SW 1271 (cell line): Measurements from ENCODE around the gene SFTA2.
"Not testable (repeated sequence)": the region's sequence is repeated elsewhere in the genome, so short reads cannot be mapped to it uniquely, and the experiment has no call there.

Source experiments
- DNase-seq, 2 experiments: peaks; one replicate each; lab custom pipeline; 2025; lab: John Stamatoyannopoulos, UW

Gene SFTA2

DNA sequence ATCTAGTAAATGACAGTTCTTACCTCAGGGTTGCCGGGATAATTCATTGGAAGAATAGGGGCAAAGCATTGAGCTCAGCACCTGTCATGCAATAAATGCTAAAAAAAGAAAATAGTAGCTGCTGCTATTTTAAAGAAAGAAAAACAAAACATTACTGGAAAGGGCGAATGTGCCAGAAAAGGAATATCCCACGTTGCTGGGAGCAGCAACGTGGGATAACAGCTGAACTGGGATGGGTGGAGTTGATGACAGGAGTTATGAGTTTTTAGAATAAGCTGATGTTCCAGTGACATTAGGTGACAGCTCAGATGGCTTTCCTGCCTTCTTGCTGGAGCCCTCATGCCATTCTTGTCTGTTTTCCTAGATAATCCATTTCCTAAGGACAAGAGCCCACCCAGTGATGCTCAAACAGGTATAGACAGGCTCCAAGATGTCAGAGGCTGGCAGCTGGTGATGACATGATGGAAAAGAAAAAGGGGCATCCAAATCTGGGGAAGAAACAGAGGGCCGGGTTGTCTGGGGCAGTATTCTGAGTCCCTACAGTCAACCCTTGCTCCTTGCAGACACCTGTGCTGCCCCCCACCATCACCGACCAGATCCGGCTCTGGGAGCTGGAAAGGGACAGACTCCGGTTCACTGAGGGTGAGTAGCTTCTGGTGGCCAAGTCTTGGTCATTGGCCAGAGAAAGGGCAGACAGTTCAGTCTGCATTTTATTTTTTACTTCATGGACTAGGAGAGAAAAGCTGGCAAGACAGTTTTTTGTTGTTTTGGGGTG, 19.0 kb downstream of the SFTA2 start:
- no peak for DNase-seq

DNA sequence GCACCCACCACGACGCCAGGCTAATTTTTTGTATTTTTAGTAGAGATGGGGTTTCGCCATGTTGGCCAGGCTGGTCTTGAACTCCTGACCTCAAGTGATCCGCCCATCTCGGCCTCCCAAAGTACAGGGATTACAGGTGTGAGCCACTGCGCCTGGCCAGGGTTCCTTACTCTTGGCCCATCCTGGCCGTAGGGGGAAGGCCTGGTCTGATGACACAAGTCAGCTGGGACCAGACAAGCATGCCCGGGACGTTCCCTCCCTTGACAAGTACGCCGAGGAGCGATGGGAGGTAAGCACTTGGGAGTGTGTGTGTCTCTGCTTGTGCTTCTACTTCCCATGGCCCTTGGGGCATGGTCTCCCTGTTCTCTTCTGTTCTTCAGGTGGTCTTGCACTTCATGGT, 21.5 kb downstream of the SFTA2 start:
- DNase-seq, result not testable (repeated sequence)

DNA sequence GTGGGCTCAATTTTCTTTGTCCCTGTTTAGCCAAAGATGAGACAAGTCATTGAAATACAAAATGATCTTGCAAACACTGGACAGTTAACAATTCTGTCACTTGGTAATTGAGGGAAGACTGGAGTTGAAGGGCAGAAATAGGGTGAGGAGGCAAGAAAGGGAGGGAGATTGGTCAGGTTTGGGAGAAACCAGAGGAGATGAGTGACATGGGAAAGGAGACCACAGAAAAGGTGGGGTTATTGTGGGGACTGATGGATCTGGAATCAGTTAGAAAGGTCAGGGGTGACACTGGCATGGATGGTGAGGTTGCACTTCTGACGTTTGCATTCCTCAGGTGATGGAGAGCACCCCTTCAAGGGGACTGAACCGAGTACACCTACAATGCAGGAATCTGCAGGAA, 23.3 kb downstream of the SFTA2 start:
- DNase-seq, result no peak

DNA sequence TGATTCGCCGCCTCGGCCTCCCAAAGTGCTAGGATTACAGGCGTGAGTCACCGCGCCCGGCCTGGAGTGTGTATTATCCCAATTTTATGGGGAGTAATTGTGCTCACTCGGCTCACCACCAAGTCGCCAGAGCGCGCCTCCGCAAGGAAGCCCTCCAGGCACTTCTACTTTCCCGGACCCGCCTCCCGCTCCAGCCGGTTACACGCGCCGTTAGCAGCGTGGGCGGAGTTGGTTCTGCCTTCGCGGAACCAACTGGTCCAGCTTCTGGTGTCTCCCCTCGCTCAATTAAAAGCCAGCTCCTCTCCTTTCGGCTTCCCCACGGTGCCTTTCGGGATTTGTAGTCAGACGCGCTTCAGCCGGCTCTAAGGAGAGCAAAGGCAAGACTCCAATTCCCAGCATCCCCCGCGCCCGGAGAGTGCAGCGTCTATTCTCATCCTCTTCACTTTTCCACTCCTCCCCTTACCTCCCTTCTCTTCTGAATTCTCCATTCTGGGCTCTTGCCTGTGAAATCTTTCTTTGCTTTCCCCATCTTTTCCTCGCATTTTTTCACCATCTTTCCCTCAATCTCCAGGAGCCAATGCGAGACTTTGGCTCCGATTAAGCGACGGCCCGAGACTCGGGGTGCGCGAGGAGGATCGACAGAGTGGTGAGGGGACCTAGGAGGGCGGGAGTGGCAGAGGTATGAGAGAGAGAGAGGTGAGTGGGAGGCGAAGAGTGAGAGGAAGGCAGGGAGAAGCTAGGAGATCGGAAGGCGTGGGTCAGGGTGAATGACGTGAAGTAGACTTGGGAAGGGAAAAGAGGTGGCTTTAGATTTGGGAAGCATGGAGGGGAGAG, 24.0 kb downstream of the SFTA2 start, which contains the start of gene GTF2H4:
Gene GTF2H4, plus strand, starts transcription at position 450 of the 834 bp plus-strand sequence.
- peak; percentile 98 to 99 for DNase-seq

DNA sequence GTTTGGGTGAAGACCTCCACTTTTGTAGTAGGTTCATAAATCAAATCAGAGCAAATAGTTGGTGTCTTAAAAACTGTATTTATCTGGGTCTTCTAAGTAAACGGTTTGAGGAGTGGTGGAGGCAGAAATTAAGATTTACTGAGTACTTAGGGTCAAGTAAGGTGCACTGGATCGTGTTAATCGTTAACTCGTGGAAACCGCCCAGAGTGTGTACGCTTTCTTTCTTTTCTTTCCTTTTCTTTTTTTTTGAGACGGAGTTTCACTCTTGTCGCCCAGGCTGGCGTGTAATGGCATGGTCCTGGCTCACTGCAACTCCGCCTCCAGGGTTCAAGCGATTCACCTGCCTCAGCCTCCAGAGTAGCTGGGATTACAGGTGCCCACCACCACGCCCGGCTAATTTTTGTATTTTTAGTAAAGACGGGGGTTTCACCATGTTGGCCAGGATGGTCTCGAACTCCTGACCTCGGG, 24.6 kb downstream of the SFTA2 start:
- DNase-seq, result not testable (repeated sequence)

DNA sequence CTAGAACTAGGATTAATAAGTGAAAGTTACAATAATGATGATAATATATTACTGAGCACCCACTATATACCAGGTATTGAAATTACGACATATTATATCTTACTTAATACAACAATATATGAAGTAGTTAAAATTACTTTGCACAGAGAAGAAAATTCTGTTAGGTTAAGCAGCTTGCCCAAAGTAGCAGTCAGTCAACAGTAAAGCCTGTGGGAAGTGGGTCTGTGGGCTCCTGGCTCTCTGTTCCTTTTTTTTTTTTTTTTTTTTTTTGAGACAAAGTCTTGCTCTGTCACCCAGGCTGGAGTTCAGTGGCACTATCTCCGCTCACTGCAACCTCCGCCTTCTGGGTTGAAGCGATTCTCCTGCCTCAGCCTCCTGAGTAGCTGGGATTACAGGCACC, 28.7 kb downstream of the SFTA2 start:
- DNase-seq, result no peak

DNA sequence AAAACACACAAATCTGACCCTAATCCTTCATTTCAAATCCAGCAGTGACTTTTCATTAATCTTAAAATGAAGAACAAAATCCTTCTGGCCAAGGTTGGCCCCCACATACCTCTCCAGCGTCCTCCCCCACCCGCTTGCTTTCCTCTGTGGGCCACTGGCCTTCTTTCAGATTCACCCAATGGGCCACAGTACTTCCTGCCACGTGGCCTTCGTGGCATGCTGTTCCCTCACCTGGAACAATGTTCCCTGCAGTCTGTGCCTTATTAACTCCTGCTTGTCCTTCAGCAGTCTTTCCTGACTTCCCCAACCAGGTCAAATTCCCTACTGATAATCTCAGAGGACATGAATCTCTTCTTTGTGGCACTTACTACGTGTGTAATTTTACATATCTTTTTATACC, 29.3 kb downstream of the SFTA2 start:
- DNase-seq, result no peak

DNA sequence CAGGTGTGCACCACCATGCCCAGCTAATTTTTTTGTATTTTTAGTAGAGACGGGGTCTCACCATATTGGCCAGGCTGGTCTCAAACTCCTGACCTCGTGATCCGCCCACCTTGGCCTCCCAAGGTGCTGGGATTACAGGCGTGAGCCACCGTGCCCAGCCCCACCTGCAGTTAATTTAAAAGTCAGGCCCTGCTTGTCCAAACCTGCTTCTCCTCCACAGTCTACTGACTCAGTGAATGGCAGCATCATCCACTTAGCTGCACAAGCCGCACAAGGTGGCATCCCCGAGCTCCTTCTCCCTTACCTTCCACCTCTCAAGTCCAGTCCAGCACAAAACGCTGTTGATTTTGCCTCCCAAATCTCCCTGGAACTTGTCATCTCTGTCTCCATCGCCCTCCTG, 29.8 kb downstream of the SFTA2 start:
- not testable (repeated sequence) for DNase-seq

DNA sequence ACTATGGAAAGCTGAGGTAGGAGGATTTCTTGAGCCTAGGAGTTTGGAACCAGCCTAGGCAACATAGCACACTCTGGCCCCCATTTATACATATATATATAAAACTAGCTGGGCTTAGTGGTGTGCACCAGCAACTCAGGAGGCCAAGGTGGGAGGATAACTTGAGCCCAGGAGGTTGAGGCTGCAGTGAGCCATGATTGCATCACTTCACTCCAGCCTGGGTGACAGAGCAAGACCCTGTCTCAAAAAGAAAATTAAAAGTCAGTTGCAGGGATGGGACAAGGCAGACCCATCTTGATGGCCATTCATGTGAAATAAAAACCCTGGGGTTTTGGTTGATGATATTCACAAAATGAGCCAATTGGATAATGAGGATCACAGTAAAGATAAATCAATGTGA, 30.5 kb downstream of the SFTA2 start:
- no peak for DNase-seq

DNA sequence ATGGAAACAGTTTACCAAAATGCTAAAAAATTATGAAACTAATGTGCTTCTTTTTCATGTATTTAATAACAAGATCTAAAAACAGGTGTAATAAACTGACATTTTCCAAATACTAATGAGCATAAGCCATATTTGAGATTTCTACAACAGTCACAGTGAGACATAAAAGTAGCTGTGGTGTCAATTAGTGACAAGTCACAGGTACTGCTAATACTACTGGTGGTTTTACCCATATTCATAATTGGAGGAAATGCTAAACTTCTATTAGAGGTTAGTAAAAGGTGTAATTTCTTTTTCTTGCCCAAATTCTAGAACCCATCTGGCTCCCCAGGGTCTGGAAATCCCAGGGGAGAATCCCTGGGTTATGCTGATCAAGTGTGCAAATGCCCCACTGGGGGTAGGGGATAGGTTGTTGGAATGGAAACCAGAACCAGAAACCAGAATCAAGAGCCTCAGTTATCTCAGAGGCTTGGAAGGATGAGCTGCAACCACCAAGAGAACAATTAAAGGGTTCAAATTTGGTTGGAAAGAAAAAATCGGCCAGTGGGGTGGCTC, 31.0 kb downstream of the SFTA2 start:
- no peak for DNase-seq

DNA sequence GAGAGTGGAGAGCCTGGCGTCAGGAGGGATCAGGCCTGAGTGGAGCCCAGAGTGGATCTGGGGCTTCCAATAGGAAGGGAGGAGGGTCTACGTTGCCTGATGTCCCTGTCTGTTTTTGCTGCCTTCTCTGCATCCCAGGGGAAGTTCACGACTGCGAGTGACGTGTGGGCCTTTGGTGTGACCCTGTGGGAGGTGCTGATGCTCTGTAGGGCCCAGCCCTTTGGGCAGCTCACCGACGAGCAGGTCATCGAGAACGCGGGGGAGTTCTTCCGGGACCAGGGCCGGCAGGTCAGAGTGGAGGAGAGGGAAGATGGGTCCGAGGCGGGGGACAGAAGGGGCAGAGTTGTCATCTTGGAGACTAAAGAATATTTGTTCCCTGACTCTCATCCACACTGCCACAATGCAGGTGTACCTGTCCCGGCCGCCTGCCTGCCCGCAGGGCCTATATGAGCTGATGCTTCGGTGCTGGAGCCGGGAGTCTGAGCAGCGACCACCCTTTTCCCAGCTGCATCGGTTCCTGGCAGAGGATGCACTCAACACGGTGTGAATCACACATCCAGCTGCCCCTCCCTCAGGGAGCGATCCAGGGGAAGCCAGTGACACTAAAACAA, 33.1 kb downstream of the SFTA2 start:
- DNase-seq, result no peak

DNA sequence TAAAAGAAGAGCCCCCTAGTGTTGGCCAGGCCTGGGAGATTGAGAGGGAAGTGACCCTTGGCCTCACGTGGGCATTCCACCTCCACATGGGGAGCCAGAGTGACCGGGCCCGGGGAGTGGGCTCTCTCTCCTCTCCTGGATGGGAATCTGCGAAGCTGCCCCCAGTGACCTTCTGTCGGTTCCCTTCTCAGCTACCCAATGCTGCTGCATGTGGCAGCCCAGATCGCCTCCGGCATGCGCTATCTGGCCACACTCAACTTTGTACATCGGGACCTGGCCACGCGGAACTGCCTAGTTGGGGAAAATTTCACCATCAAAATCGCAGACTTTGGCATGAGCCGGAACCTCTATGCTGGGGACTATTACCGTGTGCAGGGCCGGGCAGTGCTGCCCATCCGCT, 34.1 kb downstream of the SFTA2 start:
- no peak for DNase-seq

DNA sequence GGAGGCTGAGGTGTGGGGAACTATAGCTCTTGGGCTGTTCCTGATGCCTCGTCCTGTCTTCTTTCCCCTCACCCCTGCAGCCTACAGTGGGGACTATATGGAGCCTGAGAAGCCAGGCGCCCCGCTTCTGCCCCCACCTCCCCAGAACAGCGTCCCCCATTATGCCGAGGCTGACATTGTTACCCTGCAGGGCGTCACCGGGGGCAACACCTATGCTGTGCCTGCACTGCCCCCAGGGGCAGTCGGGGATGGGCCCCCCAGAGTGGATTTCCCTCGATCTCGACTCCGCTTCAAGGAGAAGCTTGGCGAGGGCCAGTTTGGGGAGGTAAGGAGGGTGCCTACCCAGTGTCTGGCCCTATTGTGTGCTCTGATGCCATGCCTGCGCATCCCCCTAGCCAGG, 35.4 kb downstream of the SFTA2 start:
- no peak for DNase-seq

DNA sequence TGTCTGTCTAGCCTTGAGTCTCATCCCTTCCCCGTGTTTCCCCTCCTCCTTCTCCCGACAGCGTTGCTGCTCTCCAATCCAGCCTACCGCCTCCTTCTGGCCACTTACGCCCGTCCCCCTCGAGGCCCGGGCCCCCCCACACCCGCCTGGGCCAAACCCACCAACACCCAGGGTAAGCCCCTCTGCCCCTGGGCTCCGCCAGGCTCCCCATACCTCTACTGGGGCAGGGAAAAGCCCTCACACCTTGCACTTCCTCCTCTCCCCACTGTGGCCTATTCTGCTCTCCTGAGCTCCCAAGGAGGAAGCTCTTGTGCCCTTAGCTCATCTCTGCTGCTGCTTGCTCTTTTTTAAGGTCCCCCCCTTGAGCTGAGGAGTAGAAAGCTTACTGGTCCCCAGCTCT, 36.6 kb downstream of the SFTA2 start:
- DNase-seq, result no peak

DNA sequence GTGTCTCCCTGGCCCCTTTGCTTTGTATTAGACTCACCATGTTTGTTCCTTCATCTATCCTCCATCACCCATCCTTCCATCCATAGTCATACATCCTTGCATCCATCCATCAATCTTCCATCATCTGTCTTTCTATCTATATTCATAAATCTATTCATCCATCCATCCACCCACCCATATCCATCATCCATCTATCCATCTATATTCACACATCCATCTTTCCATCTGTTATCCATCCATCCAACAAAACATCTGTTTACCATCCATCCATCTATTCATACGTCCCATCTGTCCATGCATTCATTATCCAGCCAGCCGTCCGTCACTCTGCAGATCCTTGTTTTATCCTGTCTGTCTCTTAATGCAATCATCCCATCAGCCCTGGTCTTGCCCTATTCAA, 37.0 kb downstream of the SFTA2 start:
- DNase-seq, result no peak

DNA sequence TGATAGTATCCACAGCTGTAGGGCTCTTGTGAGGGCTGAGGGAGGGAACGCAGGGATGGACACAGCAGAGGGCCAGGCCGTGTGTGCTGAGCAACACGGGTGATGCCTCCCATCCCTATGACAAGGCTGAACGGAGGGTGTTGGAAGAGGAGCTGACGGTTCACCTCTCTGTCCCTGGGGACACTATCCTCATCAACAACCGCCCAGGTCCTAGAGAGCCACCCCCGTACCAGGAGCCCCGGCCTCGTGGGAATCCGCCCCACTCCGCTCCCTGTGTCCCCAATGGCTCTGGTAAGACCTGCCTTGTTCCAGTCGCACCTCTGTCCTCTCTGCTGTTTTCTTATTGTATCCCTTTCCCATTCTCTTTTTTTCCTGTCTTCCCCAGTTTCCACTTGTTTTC, 37.6 kb downstream of the SFTA2 start:
- DNase-seq, result no peak

DNA sequence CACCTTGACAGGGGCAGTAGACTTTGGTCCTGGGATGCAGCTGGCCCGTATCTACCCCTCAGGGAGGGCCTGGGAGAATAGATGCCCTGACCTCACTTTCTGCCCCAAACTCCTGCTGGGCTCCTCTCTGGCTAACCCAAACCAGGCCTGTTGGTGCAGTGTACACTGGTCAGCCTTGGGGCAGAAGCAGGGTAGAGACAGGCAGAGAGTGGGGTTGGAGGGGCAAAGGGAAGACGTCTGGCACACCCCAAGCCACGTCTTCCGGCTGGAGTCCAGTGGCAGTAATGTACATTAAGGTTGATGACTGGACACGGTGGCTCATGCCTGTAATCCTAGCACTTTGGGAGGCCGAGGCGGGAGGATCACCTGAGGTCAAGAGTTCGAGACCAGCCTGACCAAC, 38.3 kb downstream of the SFTA2 start:
- DNase-seq, result no peak

DNA sequence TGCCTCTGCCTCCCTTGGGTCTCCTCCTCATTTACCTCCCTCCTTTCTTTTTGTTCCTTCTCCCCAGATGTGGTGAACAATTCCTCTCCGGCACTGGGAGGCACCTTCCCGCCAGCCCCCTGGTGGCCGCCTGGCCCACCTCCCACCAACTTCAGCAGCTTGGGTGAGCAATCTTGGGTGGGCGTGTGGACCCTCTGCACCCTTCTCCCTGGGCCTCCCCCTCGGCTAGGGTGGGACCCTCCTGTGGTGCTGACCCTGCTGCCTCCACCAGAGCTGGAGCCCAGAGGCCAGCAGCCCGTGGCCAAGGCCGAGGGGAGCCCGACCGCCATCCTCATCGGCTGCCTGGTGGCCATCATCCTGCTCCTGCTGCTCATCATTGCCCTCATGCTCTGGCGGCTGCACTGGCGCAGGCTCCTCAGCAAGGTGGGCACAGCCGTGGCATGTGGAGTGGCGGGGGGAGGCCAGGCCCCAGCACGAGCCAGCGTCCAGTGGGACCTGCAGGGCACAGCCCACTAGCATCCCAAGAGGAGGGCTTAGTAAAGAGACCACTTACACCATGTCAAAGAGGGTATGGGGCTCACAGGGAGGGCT, 38.9 kb downstream of the SFTA2 start:
- no peak for DNase-seq

DNA sequence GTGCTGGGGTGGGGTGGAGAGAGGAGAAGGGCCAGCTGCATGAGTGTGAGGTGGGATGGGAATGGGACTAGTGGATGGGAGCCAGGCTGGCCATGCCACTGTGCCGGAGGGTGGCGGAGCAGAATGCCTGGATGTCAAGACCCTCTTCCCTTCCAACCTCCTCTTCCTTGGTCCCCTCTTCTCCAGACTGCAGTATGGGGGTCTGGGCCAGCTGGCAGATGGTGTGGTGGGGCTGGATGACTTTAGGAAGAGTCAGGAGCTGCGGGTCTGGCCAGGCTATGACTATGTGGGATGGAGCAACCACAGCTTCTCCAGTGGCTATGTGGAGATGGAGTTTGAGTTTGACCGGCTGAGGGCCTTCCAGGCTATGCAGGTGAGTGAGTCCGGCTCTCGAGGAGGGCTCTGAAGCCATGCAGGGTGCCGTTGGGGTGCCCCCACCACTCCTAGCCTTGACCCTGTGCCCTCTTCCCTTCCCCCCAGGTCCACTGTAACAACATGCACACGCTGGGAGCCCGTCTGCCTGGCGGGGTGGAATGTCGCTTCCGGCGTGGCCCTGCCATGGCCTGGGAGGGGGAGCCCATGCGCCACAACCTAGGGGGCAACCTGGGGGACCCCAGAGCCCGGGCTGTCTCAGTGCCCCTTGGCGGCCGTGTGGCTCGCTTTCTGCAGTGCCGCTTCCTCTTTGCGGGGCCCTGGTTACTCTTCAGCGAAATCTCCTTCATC, 40.0 kb downstream of the SFTA2 start:
- no peak for DNase-seq

DNA sequence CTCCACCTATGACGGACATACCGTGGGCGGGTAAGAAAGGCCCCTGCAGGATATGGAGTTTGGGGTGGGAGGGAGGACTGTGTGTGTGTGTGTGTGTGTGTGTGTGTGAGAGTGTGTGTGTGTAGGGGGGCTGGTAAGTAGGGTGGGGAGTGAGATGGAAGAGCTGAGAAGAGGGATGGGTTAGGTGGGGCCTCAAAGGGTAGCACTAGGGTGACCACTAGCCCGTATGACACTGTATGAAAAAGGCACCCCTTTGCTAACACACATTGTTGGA, 40.6 kb downstream of the SFTA2 start:
- no peak for DNase-seq

DNA sequence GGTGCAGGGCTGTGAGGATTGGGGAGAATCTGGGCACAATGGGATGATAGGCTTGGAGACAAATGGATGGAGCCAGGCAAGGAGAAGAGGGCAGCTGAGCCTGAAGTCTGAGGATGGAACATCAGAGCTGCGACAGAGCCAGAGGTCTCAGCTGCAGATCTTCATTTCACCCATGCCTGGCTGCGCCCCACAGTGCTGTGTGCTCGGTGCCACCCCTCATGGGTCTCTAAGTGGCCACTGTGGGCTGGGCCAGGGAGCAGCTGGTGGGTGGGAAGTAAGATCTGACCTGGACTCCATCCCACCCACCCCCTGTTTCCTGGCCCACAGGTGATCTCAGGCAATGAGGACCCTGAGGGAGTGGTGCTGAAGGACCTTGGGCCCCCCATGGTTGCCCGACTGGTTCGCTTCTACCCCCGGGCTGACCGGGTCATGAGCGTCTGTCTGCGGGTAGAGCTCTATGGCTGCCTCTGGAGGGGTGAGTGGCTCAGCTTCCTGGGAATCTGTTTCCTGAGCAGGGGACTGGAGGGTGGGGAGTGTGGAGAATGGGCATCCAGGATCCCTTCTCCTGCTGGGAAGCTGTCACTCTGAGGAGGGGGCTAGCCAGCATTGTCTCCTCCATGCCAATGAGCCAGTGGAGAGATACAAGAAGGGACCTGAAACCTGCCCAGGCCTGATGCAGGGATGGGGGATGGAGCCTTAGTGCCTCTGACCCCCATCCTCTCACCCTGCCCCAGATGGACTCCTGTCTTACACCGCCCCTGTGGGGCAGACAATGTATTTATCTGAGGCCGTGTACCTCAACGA, 41.1 kb downstream of the SFTA2 start:
- no peak for DNase-seq
